Jurkat, Clone E6-1 (cell line): Measurements from ENCODE around the gene TBC1D22B.

ENCODE experiments used
- DNase-seq: peaks from one replicate; pipeline ENCODE4 v3.0.0-alpha.2; 2011; ENCODE audit warnings: low read depth, low spot score
- H3K4me3 ChIP-seq: 2 replicates; pipeline ENCODE4 v1.5.1; 2011; ENCODE audit warnings: mild to moderate bottlenecking, low read length, control low read depth, moderate library complexity

Gene TBC1D22B

DNA sequence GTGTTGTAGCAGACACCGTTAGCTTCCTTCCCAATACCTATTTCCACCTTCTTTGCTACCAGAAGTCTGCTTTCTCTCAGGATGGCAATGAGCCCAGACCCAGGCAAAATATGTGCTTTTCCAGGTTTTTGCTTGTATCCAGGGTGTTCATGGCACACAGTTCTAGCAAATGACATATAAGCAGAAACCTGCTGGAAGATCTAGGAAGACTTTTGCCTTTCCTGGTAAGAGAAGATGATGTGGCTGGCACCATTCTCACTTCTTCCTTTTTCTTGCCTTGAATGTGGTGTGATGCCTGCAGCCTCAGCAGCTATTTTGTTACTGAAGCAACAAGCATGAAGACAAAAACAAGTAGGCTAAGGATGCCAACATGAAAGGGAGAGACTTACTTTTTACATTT, 19.2 kb upstream of the TBC1D22B start:
- no peak for DNase-seq

DNA sequence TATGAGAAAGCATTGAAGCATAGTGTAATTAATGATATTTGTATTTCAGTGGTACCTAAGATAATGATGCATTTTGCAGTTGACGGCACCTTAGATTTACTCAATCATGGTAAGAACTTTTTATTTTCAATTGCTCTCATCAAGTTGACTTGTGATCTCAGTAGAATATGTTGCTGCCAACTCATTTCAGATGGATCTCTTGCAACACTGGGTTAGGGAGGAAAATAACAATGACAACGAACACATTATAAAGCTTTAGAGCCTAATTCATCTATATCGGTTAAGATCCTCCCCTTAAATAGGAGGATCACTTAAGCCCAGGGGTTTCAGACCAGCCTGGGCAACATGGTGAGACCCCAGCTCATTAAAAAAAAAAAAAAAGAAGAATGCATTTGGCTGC, 18.0 kb upstream of the TBC1D22B start:
- H3K4me3 ChIP-seq: no peak overlapping the region
- DNase-seq: no peak

More for the DNA sequence above, 19.2 kb upstream of the TBC1D22B start:
- H3K4me3 ChIP-seq: no peak overlapping the region

DNA sequence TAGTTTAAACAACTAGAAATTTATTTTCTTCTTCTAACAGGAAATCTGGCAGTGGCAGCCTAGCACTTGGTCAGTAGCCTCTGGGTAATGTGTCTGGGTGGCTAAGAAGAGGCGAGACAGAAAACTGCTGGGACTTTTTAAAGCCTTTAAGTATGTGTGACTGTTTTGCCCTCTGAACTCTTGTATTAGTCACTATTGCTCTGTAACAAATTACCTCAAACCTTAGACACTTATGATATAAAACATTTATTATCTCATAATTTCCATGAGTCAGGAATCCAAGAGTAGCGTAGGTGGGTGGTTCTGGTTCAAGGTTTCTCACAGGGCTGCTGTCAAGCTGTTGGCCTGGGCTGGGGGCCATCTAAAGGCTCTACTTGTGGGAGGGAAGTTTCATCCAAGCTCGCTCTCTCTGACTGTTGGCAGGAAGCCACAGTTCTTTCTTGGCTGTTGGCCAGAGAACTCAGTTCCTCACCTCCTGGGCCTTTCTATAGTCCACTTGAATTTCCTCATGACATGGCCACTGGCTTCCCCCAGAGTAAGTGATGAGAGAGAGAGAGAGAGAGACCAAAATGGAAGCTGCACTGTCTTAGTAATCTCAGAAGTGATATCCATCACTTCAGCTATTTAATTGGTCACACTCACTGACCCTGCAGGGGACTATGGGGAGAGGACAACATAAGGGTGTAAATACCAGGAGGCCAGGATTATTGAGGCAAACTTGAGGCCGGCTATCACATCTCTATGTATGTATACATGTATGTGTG, 17.4 kb upstream of the TBC1D22B start:
- DNase-seq: peak; percentile 55
- no peak overlapping the region for H3K4me3 ChIP-seq

DNA sequence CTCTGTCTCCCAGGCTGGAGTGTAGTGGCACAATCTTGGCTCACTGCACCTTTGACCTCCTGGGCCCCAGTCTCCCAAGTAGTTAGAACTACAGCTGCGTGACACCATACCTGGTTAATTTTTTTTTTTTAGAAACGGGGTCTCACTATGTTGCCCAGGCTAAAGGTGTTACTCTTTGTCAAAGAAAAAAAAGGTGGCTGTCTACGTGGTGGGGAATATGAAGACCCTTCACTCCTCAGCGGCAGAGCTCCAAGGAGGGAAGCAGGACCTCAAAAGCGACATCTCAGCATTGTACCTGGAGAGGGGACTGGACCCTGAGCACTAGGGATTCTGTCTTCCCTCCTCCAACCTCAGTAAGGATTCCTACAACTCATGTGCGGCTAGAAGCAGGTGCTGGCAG, 16.4 kb upstream of the TBC1D22B start:
- no peak for DNase-seq
- H3K4me3 ChIP-seq: no peak overlapping the region

DNA sequence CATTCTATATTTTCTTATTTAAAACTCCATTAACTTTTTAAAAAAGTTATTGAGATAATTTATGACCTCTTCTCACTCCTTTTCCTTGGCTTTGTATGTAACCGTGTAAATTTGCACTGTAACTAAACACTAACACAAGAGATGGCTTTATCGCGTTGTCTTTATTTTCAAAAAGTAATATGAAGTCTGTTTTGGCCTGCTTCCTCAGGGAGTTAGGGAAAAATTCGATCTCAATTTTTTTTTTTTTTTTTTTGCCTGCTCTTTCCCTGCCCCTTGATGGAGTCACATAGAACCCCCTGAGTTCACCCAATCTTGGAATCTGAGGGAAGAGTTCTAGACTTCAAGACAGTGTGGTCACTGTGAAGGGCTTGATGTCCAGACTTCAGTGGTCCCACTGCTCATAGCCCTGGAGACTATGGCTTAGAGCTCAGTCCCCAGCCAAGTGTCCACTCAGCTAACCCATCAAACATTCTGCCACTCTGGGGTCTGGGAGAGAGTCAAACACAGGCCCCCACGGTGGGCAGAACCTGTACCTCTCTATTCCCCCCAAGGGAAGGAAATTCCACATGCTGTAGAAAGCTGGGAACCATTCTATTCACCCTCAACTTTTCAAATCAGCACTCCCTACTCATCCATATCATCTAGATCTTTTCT, 15.7 kb upstream of the TBC1D22B start:
- DNase-seq: no peak
- no peak overlapping the region for H3K4me3 ChIP-seq

DNA sequence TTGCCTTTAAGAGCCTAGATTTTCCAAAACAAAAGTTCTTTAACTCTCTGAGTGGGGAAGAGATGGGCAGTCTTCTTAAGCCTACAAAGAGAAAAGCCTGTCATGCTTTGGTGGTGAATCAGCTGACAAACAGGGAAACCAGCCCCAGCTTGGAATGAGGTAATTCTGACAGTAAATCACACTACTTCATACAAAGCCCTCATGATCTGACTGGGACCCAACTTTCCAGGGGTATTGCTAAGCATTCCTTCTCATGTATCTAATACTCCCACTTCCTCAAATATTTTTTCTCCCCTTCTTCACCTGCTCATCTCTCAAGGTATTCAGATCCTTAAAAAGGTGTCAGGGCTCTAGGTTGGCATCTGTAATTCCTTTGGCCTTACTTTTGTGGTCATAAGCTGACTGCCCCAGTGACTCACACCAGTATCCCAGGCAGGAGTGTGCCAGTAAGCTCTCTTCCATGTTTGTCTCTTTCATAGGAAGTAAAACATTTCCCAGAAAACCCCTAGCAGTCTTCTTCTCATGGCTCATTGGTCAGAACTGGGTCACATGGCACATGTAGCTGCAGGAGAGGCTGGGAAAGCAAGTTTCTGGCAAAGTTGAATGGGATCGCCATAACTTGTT, 15.0 kb upstream of the TBC1D22B start:
- no peak for DNase-seq
- no peak overlapping the region for H3K4me3 ChIP-seq

DNA sequence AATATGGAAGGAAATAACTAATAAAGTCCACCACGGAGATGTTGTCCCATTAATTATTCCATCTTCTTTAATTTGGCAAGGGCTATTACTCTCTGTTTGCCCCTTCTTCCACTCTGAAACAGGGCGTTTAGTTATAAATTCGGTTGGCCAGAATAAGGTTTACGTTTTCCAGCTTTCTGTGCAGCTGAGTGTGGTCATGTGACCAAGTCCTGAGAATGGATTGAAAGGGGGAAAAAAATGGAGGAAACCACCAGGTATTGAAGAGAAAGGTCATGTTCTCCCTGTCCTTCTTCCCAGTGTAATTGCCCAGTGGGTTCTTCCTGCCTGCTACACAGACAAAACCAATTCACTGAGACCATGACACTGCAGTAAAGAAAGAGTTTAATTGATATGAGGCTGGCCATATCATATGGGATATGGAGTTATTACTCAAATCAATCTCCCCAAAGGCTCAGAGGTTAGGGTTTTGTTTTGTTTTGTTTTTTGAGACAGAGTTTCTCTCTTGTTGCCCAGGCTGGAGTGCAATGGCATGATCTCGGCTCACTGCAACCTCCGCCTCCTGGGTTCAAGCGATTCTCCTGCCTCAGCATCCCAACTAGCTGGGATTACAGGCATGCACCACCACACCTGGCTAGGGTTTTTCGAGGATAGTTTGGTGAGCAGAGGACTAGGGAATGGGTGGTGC, 14.3 kb upstream of the TBC1D22B start:
- no peak overlapping the region for H3K4me3 ChIP-seq
- DNase-seq: no peak

DNA sequence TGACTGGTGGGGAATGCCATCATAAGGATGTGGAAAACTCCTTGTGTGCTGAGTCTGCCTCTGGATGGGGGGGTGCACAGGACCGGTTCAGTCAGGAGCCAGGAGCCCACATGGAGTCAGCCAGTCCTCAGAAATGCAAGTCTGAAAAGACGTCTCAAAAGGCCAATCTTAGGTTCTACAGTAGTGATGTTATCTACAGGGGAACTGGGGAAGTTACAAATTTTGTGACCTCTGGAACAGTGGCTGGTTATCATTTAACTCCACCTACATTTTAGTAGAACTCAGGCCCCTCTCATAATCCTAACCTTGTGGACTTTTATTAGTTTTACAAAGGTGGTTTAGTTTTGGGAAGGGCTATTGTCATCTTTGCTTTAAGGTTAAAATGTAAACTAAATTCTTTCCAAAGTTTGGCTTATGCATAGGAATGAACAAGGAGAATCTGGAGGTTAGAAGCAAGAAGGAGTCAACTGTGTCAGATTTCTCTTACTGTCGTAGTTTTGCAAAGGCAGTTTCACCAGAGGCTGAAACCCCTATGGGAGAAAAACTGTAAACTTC, 13.7 kb upstream of the TBC1D22B start:
- no peak for DNase-seq
- H3K4me3 ChIP-seq: no peak overlapping the region

DNA sequence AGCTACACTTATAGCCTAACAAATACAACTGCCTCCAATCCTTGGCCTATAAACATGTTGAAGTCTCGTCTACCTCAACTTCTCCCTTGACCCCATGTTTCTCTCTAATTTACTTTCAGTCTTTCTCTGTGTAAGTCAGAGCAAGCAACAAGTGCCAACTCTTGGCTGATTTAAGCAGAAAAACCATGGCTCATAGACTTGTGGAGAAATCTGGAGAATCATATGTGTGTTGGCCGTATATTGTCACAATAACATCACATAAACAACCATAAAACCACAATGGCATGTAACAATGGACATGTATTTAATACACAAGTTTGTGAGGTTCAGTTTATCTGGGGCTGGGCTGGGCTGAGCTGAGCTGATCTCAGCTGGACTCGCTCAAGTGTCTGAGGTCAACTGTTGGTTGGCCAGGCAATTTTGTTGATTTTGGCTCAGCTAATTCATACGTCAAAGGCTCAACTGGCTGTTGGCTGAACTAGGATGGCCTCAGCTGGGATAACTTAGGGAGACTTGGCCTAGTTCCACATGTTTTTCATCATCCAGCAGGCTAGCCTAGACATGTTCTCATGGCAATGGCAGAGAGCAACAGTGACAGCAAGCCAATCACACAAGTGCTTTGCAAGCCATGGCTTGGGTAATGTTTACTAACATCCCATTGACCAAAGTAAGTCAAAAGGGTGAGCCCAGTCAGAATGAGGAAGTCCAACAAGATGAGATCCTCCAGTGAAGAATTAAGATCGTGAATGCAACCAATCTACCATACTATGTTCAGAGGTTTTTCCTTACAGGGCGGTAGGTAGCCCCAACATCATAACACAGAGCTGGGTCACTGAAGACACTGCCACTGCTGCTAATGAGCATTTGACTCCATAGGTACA, 12.9 kb upstream of the TBC1D22B start:
- no peak for DNase-seq
- H3K4me3 ChIP-seq: no peak overlapping the region

DNA sequence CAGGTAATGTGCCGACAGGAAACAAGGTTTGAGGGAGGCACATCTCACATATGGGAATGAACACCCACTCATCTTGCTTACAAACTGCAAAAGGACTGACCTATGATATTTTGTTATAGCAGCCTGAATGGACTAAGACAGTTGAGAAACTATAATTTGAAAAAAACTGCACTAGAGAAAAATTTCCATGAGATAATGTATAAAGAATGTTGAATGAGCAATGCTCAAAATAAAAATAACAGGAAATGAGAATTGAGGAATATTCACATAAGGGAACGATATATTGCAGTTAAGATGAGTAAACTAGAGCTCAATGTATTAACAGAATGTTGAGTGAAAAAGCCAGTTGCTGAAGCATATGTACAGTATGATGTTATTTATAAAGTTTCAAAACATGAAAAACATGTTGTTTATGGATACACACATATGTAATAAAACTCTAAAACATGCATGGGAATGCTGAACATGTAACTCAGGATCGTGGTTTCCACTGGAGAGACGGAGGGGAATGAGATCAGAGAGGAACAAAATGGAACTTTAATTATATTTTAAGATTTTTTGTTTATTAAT, 6.3 kb upstream of the TBC1D22B start:
- no peak overlapping the region for H3K4me3 ChIP-seq
- no peak for DNase-seq

DNA sequence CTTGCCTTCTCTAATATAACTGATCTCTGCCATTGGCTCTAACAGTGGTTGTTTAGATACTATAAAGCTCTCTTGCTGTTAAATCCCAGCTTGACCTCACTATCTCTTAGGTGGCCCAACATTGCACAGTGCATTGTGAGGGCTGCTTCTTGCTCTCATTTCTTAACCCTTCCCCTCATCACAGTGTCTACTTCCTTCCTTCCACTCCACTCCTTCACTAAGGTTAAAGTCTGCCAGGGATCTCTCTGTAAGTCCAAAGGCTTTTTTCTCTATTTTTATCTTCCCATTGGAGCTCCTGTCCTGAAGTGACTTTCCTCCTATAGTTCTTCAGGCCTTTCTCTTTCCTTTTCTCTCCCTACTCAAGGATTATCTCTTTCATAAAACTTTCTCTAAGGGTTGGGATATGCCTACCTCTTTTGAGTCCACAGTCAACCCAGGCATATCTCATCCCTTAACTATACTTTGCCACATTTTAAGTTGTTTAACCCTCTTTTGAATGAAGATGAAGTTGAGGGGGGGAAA, 4.0 kb upstream of the TBC1D22B start:
- no peak for DNase-seq
- H3K4me3 ChIP-seq: no peak overlapping the region

DNA sequence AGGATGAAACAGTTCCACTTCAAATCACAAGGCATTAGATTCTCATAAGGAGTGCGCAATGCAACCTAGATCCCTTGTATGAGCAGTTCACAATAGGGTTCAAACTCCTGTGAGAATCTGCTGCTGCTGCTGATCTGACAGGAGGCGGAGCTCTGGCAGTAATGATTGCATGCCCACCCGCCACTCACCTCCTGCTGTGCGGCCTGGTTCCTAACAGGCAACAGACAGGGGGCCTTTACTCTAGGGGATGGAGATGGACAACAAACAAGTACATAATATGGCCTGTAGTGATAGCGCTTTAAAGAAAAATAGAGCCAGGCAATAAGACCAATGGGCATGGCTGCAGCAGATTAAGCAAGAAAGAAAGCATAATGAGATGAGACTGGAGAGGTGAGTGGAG, 2.7 kb upstream of the TBC1D22B start:
- no peak overlapping the region for H3K4me3 ChIP-seq
- DNase-seq: no peak

DNA sequence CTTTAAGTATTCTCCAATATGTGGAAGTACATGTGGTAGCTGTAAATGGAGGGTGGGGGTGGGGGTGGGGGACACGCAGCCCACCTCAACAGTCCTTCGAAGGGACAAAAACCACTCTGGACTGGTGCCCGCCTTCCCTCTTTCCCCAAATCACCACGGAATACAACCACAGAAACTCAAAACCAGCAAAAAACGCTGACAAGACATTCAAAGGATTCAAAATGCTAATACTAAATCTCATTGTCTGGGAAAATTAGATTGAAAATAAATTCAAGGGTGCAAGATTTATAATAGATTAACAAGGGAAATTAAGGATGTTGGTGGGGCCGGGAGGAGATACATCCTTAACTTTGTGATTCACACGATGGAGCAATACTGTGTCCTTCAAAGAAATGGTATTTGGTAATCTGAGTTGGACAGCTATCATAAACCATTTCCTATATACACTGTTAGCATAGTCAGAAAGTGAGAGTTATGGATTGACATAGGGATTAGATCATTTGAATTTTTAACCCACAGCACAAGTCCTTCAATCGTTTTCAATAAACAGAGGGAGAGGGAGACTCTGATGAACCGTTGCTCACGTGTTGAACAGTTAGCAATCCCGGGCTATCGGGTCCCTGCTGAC, 766 bp upstream of the TBC1D22B start:
- no peak for DNase-seq
- peak overlapping the region; percentile 91 for H3K4me3 ChIP-seq

DNA sequence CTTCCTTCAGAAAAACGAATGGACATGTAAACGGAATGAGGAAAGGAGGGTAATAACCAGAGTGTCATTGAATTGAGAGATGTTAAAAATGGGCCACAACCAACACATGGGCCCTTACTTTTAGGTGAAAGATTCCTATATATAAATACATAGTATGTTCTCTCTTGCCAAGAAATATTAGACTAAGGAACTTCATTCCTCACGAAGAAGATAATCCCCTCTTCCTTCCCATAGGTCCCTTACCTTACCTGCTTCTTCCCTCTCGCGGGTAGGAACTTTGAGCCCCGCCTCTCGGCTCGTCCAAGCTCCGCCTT, 295 bp upstream of the TBC1D22B start:
- peak overlapping the region; percentile 91 for H3K4me3 ChIP-seq
- DNase-seq: no peak

DNA sequence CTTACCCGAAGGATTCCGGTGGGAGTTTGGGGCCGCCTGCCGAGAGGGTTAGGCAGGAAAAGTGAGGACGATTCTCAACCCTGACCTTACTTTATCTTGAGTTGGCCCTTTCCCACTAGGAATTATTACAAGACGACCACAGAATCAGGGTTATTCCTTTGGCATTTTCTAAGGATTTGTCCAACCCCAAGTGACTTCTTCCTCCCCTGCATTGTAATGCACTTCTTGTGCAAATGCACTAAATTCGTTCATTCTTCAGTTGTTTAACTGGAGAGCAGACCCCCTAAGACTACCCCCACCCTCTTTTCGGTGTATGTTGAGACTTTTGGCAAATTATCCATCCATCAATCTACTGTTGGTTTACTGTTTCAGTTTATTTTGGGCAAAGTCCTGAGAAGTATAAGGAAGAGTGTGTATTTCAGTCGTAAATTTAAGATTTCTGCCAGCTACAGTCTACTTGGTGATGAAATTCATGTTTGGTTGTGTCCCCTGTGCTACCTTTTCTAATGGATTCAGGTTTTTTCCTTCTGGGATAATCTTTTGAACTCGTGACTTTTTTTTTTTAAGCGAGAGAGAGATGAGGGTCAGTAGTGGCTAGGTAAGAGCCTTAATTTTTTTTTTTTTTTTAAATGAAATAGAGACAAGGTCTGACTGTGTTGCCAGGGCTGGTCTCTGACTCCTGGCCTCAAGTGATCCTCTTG, 983 bp downstream of the TBC1D22B start:
- H3K4me3 ChIP-seq: peak overlapping the region; percentile 91
- no peak for DNase-seq

DNA sequence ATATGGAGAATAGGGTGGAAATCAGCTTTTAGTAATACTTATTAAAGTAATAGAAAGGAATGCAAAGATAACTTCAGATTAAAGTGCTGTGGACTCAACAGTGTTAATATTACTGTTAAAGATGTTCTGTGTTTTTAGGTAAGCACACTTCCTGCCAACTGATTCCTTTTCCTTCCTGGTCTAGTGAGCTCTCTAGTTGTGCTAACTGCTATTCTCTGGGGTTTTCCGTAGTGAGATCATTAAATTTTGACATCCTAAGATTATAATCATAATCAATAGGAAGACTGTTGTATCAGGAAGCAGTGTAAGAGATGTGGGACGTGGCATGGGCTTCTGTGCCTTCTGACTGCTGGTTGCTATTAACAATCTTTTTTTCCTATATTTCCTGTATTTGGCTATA, 1.6 kb downstream of the TBC1D22B start:
- no peak for DNase-seq
- peak overlapping the region; percentile 91 for H3K4me3 ChIP-seq

DNA sequence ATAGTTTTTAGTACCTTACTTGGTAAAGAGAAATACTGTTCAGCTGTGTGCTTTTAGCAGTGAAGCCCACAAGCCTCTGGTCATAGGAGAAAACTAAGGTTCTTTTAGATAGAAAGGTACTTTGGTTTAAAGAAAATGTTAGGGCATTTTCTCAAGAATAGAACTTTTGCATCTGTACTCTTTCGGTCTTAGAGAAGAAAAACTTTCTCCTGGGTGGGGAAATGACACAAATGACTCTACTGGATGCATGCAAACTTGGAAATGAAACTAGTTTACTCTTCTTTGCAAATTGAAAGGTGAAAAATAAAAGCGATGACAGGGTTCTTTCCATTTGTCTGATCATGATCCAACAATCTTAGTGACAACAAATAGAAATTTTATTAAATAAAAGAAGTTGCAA, 2.5 kb downstream of the TBC1D22B start:
- DNase-seq: no peak

More for the DNA sequence above, 2.5 kb downstream of the TBC1D22B start:
- H3K4me3 ChIP-seq: no peak overlapping the region
